Measurements from ENCODE around the gene LPAR5. TPM values are rescaled to one million over a fixed set of nuclear protein-coding genes. Genes with fewer than 3 reads are reported as not detected.

Gene LPAR5
- total and polyA plus RNA-seq, 2 experiments from 2014 or later, result 0.32 to 0.38 TPM

Small RNA genes within 50 kb of the gene (small RNA-seq; reads per million reads assigned to genes)
- 35.0 reads per million, percentile 99 among the genes with 10 or more reads in this experiment for gene SCARNA11 (ENCODE audit: low replicate concordance)

Other genes with a start within 250 kb of the LPAR5 start
- gene CD27, start 191.0 kb downstream of the LPAR5 start, total RNA-seq (2014; rRNA removed; shearing (Covaris generic)), result not detected in 2 replicates
- 0.49 and 0.53 TPM in 2 replicates for gene CD27, start 191.0 kb downstream of the LPAR5 start, polyA plus RNA-seq (2016; fragmentation: Nextera tagmentation; extraction: Ambion mirVana)
- 0.59 and 0.66 TPM in 2 replicates for gene TAPBPL, start 183.9 kb downstream of the LPAR5 start, total RNA-seq (2014; rRNA removed; shearing (Covaris generic))
- 0.52 and 0.65 TPM in 2 replicates for gene TAPBPL, start 183.9 kb downstream of the LPAR5 start, polyA plus RNA-seq (2016; fragmentation: Nextera tagmentation; extraction: Ambion mirVana)
- gene VAMP1, start 165.3 kb downstream of the LPAR5 start, total RNA-seq (2014; rRNA removed; shearing (Covaris generic)), result 13.9 and 18.3 TPM in 2 replicates
- gene VAMP1, start 165.3 kb downstream of the LPAR5 start, polyA plus RNA-seq (2016; fragmentation: Nextera tagmentation; extraction: Ambion mirVana), result 11.2 and 16.1 TPM in 2 replicates
- 75.1 and 93.9 TPM in 2 replicates for gene MRPL51, start 142.7 kb downstream of the LPAR5 start, total RNA-seq (2014; rRNA removed; shearing (Covaris generic))
- 432 and 463 TPM in 2 replicates for gene MRPL51, start 142.7 kb downstream of the LPAR5 start, polyA plus RNA-seq (2016; fragmentation: Nextera tagmentation; extraction: Ambion mirVana)
- gene NCAPD2, start 141.9 kb downstream of the LPAR5 start, total RNA-seq (2014; rRNA removed; shearing (Covaris generic)), result 217 and 389 TPM in 2 replicates
- gene NCAPD2, start 141.9 kb downstream of the LPAR5 start, polyA plus RNA-seq (2016; fragmentation: Nextera tagmentation; extraction: Ambion mirVana), result 32.7 and 34.2 TPM in 2 replicates
- gene GAPDH, start 101.4 kb downstream of the LPAR5 start, total RNA-seq (2014; rRNA removed; shearing (Covaris generic)), result 5,269 and 5,853 TPM in 2 replicates
- 6,140 and 6,219 TPM in 2 replicates for gene GAPDH, start 101.4 kb downstream of the LPAR5 start, polyA plus RNA-seq (2016; fragmentation: Nextera tagmentation; extraction: Ambion mirVana)
- gene IFFO1, start 79.9 kb downstream of the LPAR5 start, total RNA-seq (2014; rRNA removed; shearing (Covaris generic)), result 8.8 and 12.9 TPM in 2 replicates
- gene IFFO1, start 79.9 kb downstream of the LPAR5 start, polyA plus RNA-seq (2016; fragmentation: Nextera tagmentation; extraction: Ambion mirVana), result 8.9 and 11.2 TPM in 2 replicates
- 67.2 and 67.9 TPM in 2 replicates for gene NOP2, start 67.7 kb downstream of the LPAR5 start, total RNA-seq (2014; rRNA removed; shearing (Covaris generic))
- gene NOP2, start 67.7 kb downstream of the LPAR5 start, polyA plus RNA-seq (2016; fragmentation: Nextera tagmentation; extraction: Ambion mirVana), result 63.3 and 63.4 TPM in 2 replicates
- 301 and 351 TPM in 2 replicates for gene CHD4, start 28.6 kb downstream of the LPAR5 start, total RNA-seq (2014; rRNA removed; shearing (Covaris generic))
- gene CHD4, start 28.6 kb downstream of the LPAR5 start, polyA plus RNA-seq (2016; fragmentation: Nextera tagmentation; extraction: Ambion mirVana), result 317 and 370 TPM in 2 replicates
- 2.2 TPM in 1 of 2 replicates, not detected in the other for gene ACRBP, start 11.5 kb upstream of the LPAR5 start, total RNA-seq (2014; rRNA removed; shearing (Covaris generic))
- gene ACRBP, start 11.5 kb upstream of the LPAR5 start, polyA plus RNA-seq (2016; fragmentation: Nextera tagmentation; extraction: Ambion mirVana), result 0.70 TPM in 1 of 2 replicates, not detected in the other
- gene ING4, start 27.2 kb upstream of the LPAR5 start, total RNA-seq (2014; rRNA removed; shearing (Covaris generic)), result 22.0 and 27.7 TPM in 2 replicates
- 25.5 and 29.6 TPM in 2 replicates for gene ING4, start 27.2 kb upstream of the LPAR5 start, polyA plus RNA-seq (2016; fragmentation: Nextera tagmentation; extraction: Ambion mirVana)
- 30.2 and 35.9 TPM in 2 replicates for gene ZNF384, start 53.4 kb upstream of the LPAR5 start, total RNA-seq (2014; rRNA removed; shearing (Covaris generic))
- 14.7 and 20.5 TPM in 2 replicates for gene ZNF384, start 53.4 kb upstream of the LPAR5 start, polyA plus RNA-seq (2016; fragmentation: Nextera tagmentation; extraction: Ambion mirVana)
- 2.0 and 2.2 TPM in 2 replicates for gene PIANP, start 64.9 kb upstream of the LPAR5 start, total RNA-seq (2014; rRNA removed; shearing (Covaris generic))
- 6.4 and 7.7 TPM in 2 replicates for gene PIANP, start 64.9 kb upstream of the LPAR5 start, polyA plus RNA-seq (2016; fragmentation: Nextera tagmentation; extraction: Ambion mirVana)
- gene COPS7A, start 88.1 kb upstream of the LPAR5 start, total RNA-seq (2014; rRNA removed; shearing (Covaris generic)), result 51.9 and 53.9 TPM in 2 replicates
- 36.9 and 37.7 TPM in 2 replicates for gene COPS7A, start 88.1 kb upstream of the LPAR5 start, polyA plus RNA-seq (2016; fragmentation: Nextera tagmentation; extraction: Ambion mirVana)
- 289 and 292 TPM in 2 replicates for gene MLF2, start 117.2 kb upstream of the LPAR5 start, total RNA-seq (2014; rRNA removed; shearing (Covaris generic))
- gene MLF2, start 117.2 kb upstream of the LPAR5 start, polyA plus RNA-seq (2016; fragmentation: Nextera tagmentation; extraction: Ambion mirVana), result 280 and 283 TPM in 2 replicates
- 82.4 and 111 TPM in 2 replicates for gene PTMS, start 130.4 kb upstream of the LPAR5 start, total RNA-seq (2014; rRNA removed; shearing (Covaris generic))
- gene PTMS, start 130.4 kb upstream of the LPAR5 start, polyA plus RNA-seq (2016; fragmentation: Nextera tagmentation; extraction: Ambion mirVana), result 238 and 270 TPM in 2 replicates
- 1.0 and 4.7 TPM in 2 replicates for gene LAG3, start 136.6 kb upstream of the LPAR5 start, total RNA-seq (2014; rRNA removed; shearing (Covaris generic))
- gene LAG3, start 136.6 kb upstream of the LPAR5 start, polyA plus RNA-seq (2016; fragmentation: Nextera tagmentation; extraction: Ambion mirVana), result 3.7 and 3.9 TPM in 2 replicates
- gene CD4, start 153.6 kb upstream of the LPAR5 start, total RNA-seq (2014; rRNA removed; shearing (Covaris generic)), result 1.5 and 2.2 TPM in 2 replicates
- 2.0 and 2.1 TPM in 2 replicates for gene CD4, start 153.6 kb upstream of the LPAR5 start, polyA plus RNA-seq (2016; fragmentation: Nextera tagmentation; extraction: Ambion mirVana)
- 3.0 and 5.0 TPM in 2 replicates for gene GPR162, start 185.9 kb upstream of the LPAR5 start, total RNA-seq (2014; rRNA removed; shearing (Covaris generic))
- gene GPR162, start 185.9 kb upstream of the LPAR5 start, polyA plus RNA-seq (2016; fragmentation: Nextera tagmentation; extraction: Ambion mirVana), result 4.7 and 5.0 TPM in 2 replicates
- gene P3H3, start 192.4 kb upstream of the LPAR5 start, total RNA-seq (2014; rRNA removed; shearing (Covaris generic)), result 38.2 and 39.2 TPM in 2 replicates
- gene P3H3, start 192.4 kb upstream of the LPAR5 start, polyA plus RNA-seq (2016; fragmentation: Nextera tagmentation; extraction: Ambion mirVana), result 15.8 and 16.4 TPM in 2 replicates
- 3.3 and 8.2 TPM in 2 replicates for gene GNB3, start 205.0 kb upstream of the LPAR5 start, total RNA-seq (2014; rRNA removed; shearing (Covaris generic))
- 3.6 and 5.4 TPM in 2 replicates for gene GNB3, start 205.0 kb upstream of the LPAR5 start, polyA plus RNA-seq (2016; fragmentation: Nextera tagmentation; extraction: Ambion mirVana)
- gene CDCA3, start 215.3 kb upstream of the LPAR5 start, total RNA-seq (2014; rRNA removed; shearing (Covaris generic)), result 37.2 and 47.4 TPM in 2 replicates
- 75.6 and 79.2 TPM in 2 replicates for gene CDCA3, start 215.3 kb upstream of the LPAR5 start, polyA plus RNA-seq (2016; fragmentation: Nextera tagmentation; extraction: Ambion mirVana)
- 97.2 and 109 TPM in 2 replicates for gene USP5, start 216.2 kb upstream of the LPAR5 start, total RNA-seq (2014; rRNA removed; shearing (Covaris generic))
- 35.0 and 35.1 TPM in 2 replicates for gene USP5, start 216.2 kb upstream of the LPAR5 start, polyA plus RNA-seq (2016; fragmentation: Nextera tagmentation; extraction: Ambion mirVana)
- 731 and 822 TPM in 2 replicates for gene TPI1, start 231.6 kb upstream of the LPAR5 start, total RNA-seq (2014; rRNA removed; shearing (Covaris generic))
- 737 and 748 TPM in 2 replicates for gene TPI1, start 231.6 kb upstream of the LPAR5 start, polyA plus RNA-seq (2016; fragmentation: Nextera tagmentation; extraction: Ambion mirVana)
- gene SPSB2, start 237.3 kb upstream of the LPAR5 start, total RNA-seq (2014; rRNA removed; shearing (Covaris generic)), result 7.6 and 13.1 TPM in 2 replicates
- gene SPSB2, start 237.3 kb upstream of the LPAR5 start, polyA plus RNA-seq (2016; fragmentation: Nextera tagmentation; extraction: Ambion mirVana), result 8.2 and 10.4 TPM in 2 replicates